Naive thymus-derived CD8-positive, alpha-beta T cell (primary cell): Measurements from ENCODE around the gene GRK4. TPM values are rescaled to one million over a fixed set of nuclear protein-coding genes. Genes with fewer than 3 reads are reported as not detected.
"Not testable (repeated sequence)": the region's sequence is repeated elsewhere in the genome, so short reads cannot be mapped to it uniquely, and the experiment has no call there.

ENCODE experiments used
- ATAC-seq, 2 donors: fragments of 150-1000 bp; cut with Tn5 transposase in 1 of 2; sonication (Bioruptor Pico), chemical (Tn5 transposase) in 1 of 2; 1 replicate in 1 of 2; 2 replicates in 1 of 2; pipeline ENCODE4 v1.10.0; 2021; ENCODE audit warnings: mild to moderate bottlenecking in 2 of 2, moderate library complexity in 2 of 2
- POLR2A ChIA-PET: fragments of 350-600 bp; sonication (Branson Sonifier 250); formaldehyde crosslinking; loops from one replicate; lab custom pipeline; 2021; ENCODE audit warnings: antibody characterized with exemption; lab: Charles Lee
- DNase-seq, 10 donors: peaks; one replicate each; pipeline versions ENCODE4 v3.0.0 to v3.0.0-alpha.2; 2020 to 2022
- H3K27ac Mint-ChIP-seq, 10 donors: one replicate each; pipeline ENCODE4 v1.8.0; 2020 to 2022; ENCODE audit warnings: mild to moderate bottlenecking in 10 of 10, mixed read lengths in 10 of 10, moderate library complexity in 4 of 10, inconsistent platforms in 1 of 10
- H3K27me3 Mint-ChIP-seq, 5 donors: one replicate each; pipeline ENCODE4 v1.8.0; 2021 to 2022; ENCODE audit warnings: mixed read lengths in 5 of 5
- H3K36me3 Mint-ChIP-seq, 3 donors: one replicate each; pipeline ENCODE4 v1.8.0; 2020 to 2022; ENCODE audit warnings: mixed read lengths in 3 of 3, mild to moderate bottlenecking in 2 of 3, inconsistent platforms in 1 of 3
- H3K4me1 Mint-ChIP-seq, 4 donors: one replicate each; pipeline ENCODE4 v1.8.0; 2021 to 2022; ENCODE audit warnings: mixed read lengths in 4 of 4
- H3K4me3 Mint-ChIP-seq, 10 donors: one replicate each; pipeline ENCODE4 v1.8.0; 2020 to 2022; ENCODE audit warnings: mild to moderate bottlenecking in 10 of 10, mixed read lengths in 10 of 10, moderate library complexity in 6 of 10, inconsistent platforms in 1 of 10
- H3K9me3 Mint-ChIP-seq, 9 donors: one replicate each; pipeline ENCODE4 v1.8.0; 2020 to 2022; ENCODE audit warnings: mixed read lengths in 9 of 9, mild to moderate bottlenecking in 3 of 9, inconsistent platforms in 1 of 9, moderate library complexity in 1 of 9
- polyA plus RNA-seq, 3 donors: library from polyadenylated mRNA; unstranded; fragments of 300-500 nt; fragmentation: Illumina TruSeq; gene quantifications; one replicate each; pipeline ENCODE4 v1.2.3, GENCODE V29; 2021
- total RNA-seq, 8 experiments: library from RNA in 2 of 8; stranded (reverse) in 2 of 8; gene quantifications; one replicate each; pipeline ENCODE4 v1.2.3 and lab custom pipeline; 2021 to 2026

The GRK4 gene
- total and polyA plus RNA-seq, 5 experiments from 2014 or later = 0.87 to 6.0 (median 1.5) TPM

- POLR2A ChIA-PET, H3K4me3 Mint-ChIP-seq, ATAC-seq, H3K27me3 Mint-ChIP-seq, H3K9me3 Mint-ChIP-seq: not testable (repeated sequence)
- Mint-ChIP-seq H3K4me1 (peaks cover 14 to 44% (median 26%) of the 10 kb centered on the region in 4 donors), H3K27ac (peak overlapping the region in 3 of 10 donors; percentile 54 to 90 (median 85)), H3K36me3 (peaks cover 3 to 92% (median 23%) of the 10 kb centered on the region in 3 donors)
- peak in 1 of 10 donors; percentile 46 for DNase-seq
These were observed 8.0 kb upstream of the GRK4 start for GRCh38 chr4:2955186-2956044.

- POLR2A ChIA-PET = no interaction called here
- Mint-ChIP-seq H3K27ac (peak overlapping the region in 2 of 10 donors; percentile 6 to 62), H3K4me1 (peaks cover 25 to 55% (median 42%) of the 10 kb centered on the region in 4 donors), H3K36me3 (peaks cover 3 to 65% (median 11%) of the 10 kb centered on the region in 3 donors), H3K27me3 (no peaks in the 10 kb centered on the region), H3K9me3 (no peaks in the 10 kb centered on the region), H3K4me3 (no peak overlapping the region)
- no peak for DNase-seq
- ATAC-seq = no peak
These were observed 4.9 kb upstream of the GRK4 start for GRCh38 chr4:2958446-2958845.

- H3K4me3 Mint-ChIP-seq = peak overlapping the region in 8 of 10 donors; percentile 5 to 80 (median 42)
- not testable (repeated sequence) for DNase-seq, H3K9me3 Mint-ChIP-seq, H3K27me3 Mint-ChIP-seq, ATAC-seq
- POLR2A ChIA-PET = interaction anchor here (0.7 kb wide), 1 partner anchor 72 kb away, joined by 4 read pairs; no protein-coding TSS in a partner anchor
- H3K4me1 Mint-ChIP-seq = peaks cover 25 to 59% (median 46%) of the 10 kb centered on the region in 4 donors
- peaks cover 3 to 47% (median 8%) of the 10 kb centered on the region in 3 donors for H3K36me3 Mint-ChIP-seq
- H3K27ac Mint-ChIP-seq = peak overlapping the region in 3 of 10 donors; percentile 45 to 89 (median 65)
These were observed 2.9 kb upstream of the GRK4 start for GRCh38 chr4:2960450-2960849.

- Mint-ChIP-seq H3K27ac (peak overlapping the region; percentile 81 to 96 (median 89)), H3K27me3 (no peaks in the 10 kb centered on the region), H3K4me1 (peaks cover 25 to 59% (median 43%) of the 10 kb centered on the region in 4 donors), H3K9me3 (no peaks in the 10 kb centered on the region), H3K36me3 (peaks cover 3 to 37% (median 4%) of the 10 kb centered on the region in 3 donors), H3K4me3 (peak overlapping the region; percentile 79 to 91 (median 88))
- POLR2A ChIA-PET = interaction anchor here (1.0 to 4.0 kb wide), 8 partner anchors 14 to 195 kb away, joined by 3 to 28 read pairs (median 4); no protein-coding TSS in a partner anchor
- ATAC-seq (no peak), DNase-seq (peak in 1 of 10 donors; percentile 21)
These were observed 2.0 kb upstream of the GRK4 start for GRCh38 chr4:2961421-2961810.

- Mint-ChIP-seq H3K27me3 (no peaks in the 10 kb centered on the region), H3K9me3 (no peaks in the 10 kb centered on the region), H3K36me3 (peaks cover 1 to 32% (median 3%) of the 10 kb centered on the region in 3 donors), H3K4me3 (peak overlapping the region; percentile 79 to 91 (median 88)), H3K4me1 (peaks cover 25 to 59% (median 41%) of the 10 kb centered on the region in 4 donors), H3K27ac (peak overlapping the region; percentile 81 to 96 (median 89))
- peak; percentile 18 to 29 for ATAC-seq
- POLR2A ChIA-PET = interaction anchor here (0.6 to 4.0 kb wide), 13 partner anchors 15 to 206 kb away, joined by 3 to 28 read pairs (median 4); partner anchors contain the start of gene TNIP2
- DNase-seq = peak in 4 of 10 donors; percentile 37 to 51 (median 46)
These were observed 1.4 kb upstream of the GRK4 start for GRCh38 chr4:2961811-2962441.

GRCh38 chr4:2962614-2963174 lies 677 bp upstream of the GRK4 start:
- DNase-seq (peak in 1 of 10 donors; percentile 9), ATAC-seq (peak; percentile 34 to 37)
- Mint-ChIP-seq H3K9me3 (no peaks in the 10 kb centered on the region), H3K27ac (peak overlapping the region; percentile 81 to 96 (median 89)), H3K4me3 (peak overlapping the region; percentile 79 to 91 (median 88)), H3K36me3 (peaks cover 0 to 25% (median under 1%) of the 10 kb centered on the region in 3 donors), H3K4me1 (peaks cover 23 to 55% (median 39%) of the 10 kb centered on the region in 4 donors), H3K27me3 (no peaks in the 10 kb centered on the region)
- POLR2A ChIA-PET = interaction anchor here (0.6 to 4.0 kb wide), 16 partner anchors 16 to 1718 kb away, joined by 3 to 28 read pairs (median 3); partner anchors contain the start of gene TNIP2

GRCh38 chr4:2963966-2964471 lies 648 bp downstream of the GRK4 start:
- Mint-ChIP-seq H3K4me1 (peaks cover 16 to 41% (median 31%) of the 10 kb centered on the region in 4 donors), H3K27ac (peak overlapping the region in 9 of 10 donors; percentile 7 to 90 (median 82)), H3K9me3 (no peaks in the 10 kb centered on the region), H3K36me3 (peaks cover 0 to 11% (median 0%) of the 10 kb centered on the region in 3 donors), H3K27me3 (no peaks in the 10 kb centered on the region), H3K4me3 (peak overlapping the region; percentile 79 to 92 (median 88))
- peak in 1 of 2 donors; percentile 20 for ATAC-seq
- no peak for DNase-seq
- POLR2A ChIA-PET = interaction anchor here (0.7 to 4.0 kb wide), 12 partner anchors 10 to 1093 kb away, joined by 3 to 28 read pairs (median 4); partner anchors contain the start of genes HTT, HTT-AS and NSD2

- peaks cover 13 to 34% (median 25%) of the 10 kb centered on the region in 4 donors for H3K4me1 Mint-ChIP-seq
- POLR2A ChIA-PET = interaction anchor here (0.7 to 4.0 kb wide), 4 partner anchors 29 to 153 kb away, joined by 3 to 28 read pairs (median 10); no protein-coding TSS in a partner anchor
These were observed 1.4 kb downstream of the GRK4 start for GRCh38 chr4:2964706-2965258.

GRCh38 chr4:2965262-2965661 lies 1.9 kb downstream of the GRK4 start:
- no peaks in the 10 kb centered on the region for H3K27me3 Mint-ChIP-seq
- peak overlapping the region in 5 of 10 donors; percentile 26 to 71 (median 46) for H3K27ac Mint-ChIP-seq
- peak overlapping the region in 9 of 10 donors; percentile 12 to 91 (median 39) for H3K4me3 Mint-ChIP-seq
- H3K36me3 Mint-ChIP-seq = peaks cover 0 to 2% (median 0%) of the 10 kb centered on the region in 3 donors
- DNase-seq (no peak), ATAC-seq (no peak)
- peaks cover 13 to 29% (median 21%) of the 10 kb centered on the region in 4 donors for H3K4me1 Mint-ChIP-seq
- POLR2A ChIA-PET = interaction anchor here (0.5 to 0.7 kb wide), 2 partner anchors 54 to 1942 kb away, joined by 3 read pairs; no protein-coding TSS in a partner anchor
- no peaks in the 10 kb centered on the region for H3K9me3 Mint-ChIP-seq

More at GRCh38 chr4:2964706-2965258, 1.4 kb downstream of the GRK4 start:
- ATAC-seq = no peak
- DNase-seq = no peak
- Mint-ChIP-seq H3K4me3 (peak overlapping the region; percentile 79 to 92 (median 88)), H3K36me3 (peaks cover 0 to 6% (median 0%) of the 10 kb centered on the region in 3 donors), H3K27ac (peak overlapping the region in 7 of 10 donors; percentile 7 to 89 (median 65)), H3K27me3 (no peaks in the 10 kb centered on the region), H3K9me3 (no peaks in the 10 kb centered on the region)

- Mint-ChIP-seq H3K9me3 (no peaks in the 10 kb centered on the region), H3K4me1 (peaks cover 0 to 12% (median 6%) of the 10 kb centered on the region in 4 donors), H3K36me3 (no peaks in the 10 kb centered on the region), H3K27me3 (no peaks in the 10 kb centered on the region), H3K27ac (no peak overlapping the region), H3K4me3 (no peak overlapping the region)
- POLR2A ChIA-PET = interaction anchor here (0.6 kb wide), 1 partner anchor 513 kb away, joined by 3 read pairs; no protein-coding TSS in a partner anchor
- no peak for DNase-seq
- ATAC-seq = no peak
These were observed 5.0 kb downstream of the GRK4 start for GRCh38 chr4:2968381-2968780.

- POLR2A ChIA-PET = no interaction called here
- no peak for ATAC-seq
- H3K9me3 Mint-ChIP-seq = no peaks in the 10 kb centered on the region
- no peak overlapping the region for H3K4me3 Mint-ChIP-seq
- no peak for DNase-seq
- H3K27ac Mint-ChIP-seq = peak overlapping the region in 1 of 10 donors; percentile 19
- no peaks in the 10 kb centered on the region for H3K27me3 Mint-ChIP-seq
- H3K4me1 Mint-ChIP-seq = no peaks in the 10 kb centered on the region
- no peaks in the 10 kb centered on the region for H3K36me3 Mint-ChIP-seq
These were observed 7.9 kb downstream of the GRK4 start for GRCh38 chr4:2971275-2971674.
